A549 (cell line): Measurements from ENCODE around the gene NUFIP2.

Experiments
- CEBPB ChIP-seq, 2 experiments: fragments of >200 bp in 1 of 2; sonication (Bioruptor Twin) in 1 of 2; formaldehyde crosslinking in 1 of 2; IDR thresholded peaks; 2 replicates each; pipeline ENCODE4 v1.6.1; 2012 to 2016
- CTCF ChIP-seq: fragments of >200 bp; sonication (Bioruptor Twin); formaldehyde crosslinking; IDR thresholded peaks from 3 replicates; pipeline ENCODE4 v1.5.1; 2016
- POLR2A ChIP-seq: IDR thresholded peaks from 2 replicates; pipeline ENCODE4 v1.6.1; 2012; ENCODE audit warnings: mild to moderate bottlenecking, low read length

GRCh38 chr17:29331075-29331707 lies 37.2 kb upstream of the NUFIP2 start:
- no peak for TF ChIP-seq CTCF
- TF ChIP-seq CEBPB (IDR thresholded peaks at IDR 0.05) = no peak
- TF ChIP-seq POLR2A = no peak
